Measurements from ENCODE around the gene SEPTIN2.
"Not testable (repeated sequence)": the region's sequence is repeated elsewhere in the genome, so short reads cannot be mapped to it uniquely, and the experiment has no call there.

Gene SEPTIN2

GRCh38 chr2:241314226-241315092 is 1.3 kb upstream of the SEPTIN2 start:
- DNase-seq (ENCODE audit: low spot score), result peak; percentile 26

GRCh38 chr2:241315093-241315878 is 439 bp upstream of the SEPTIN2 start, which contains the start of gene HDLBP:
HDLBP (minus strand) TSS chr2:241315672; CDS start chr2:241266869, 48,803 bp downstream.
- peak; percentile 99 for DNase-seq (ENCODE audit: low spot score)

- DNase-seq (ENCODE audit: low spot score), result no peak
These were observed 1.1 kb downstream of the SEPTIN2 start for GRCh38 chr2:241316825-241317224.

- no peak for DNase-seq (ENCODE audit: low spot score)
These were observed 1.7 kb downstream of the SEPTIN2 start for GRCh38 chr2:241317391-241317790.

GRCh38 chr2:241318830-241319229 is 3.1 kb downstream of the SEPTIN2 start:
- not testable (repeated sequence) for DNase-seq (ENCODE audit: low spot score)

GRCh38 chr2:241320394-241320793 is 4.7 kb downstream of the SEPTIN2 start:
- no peak for DNase-seq (ENCODE audit: low spot score)

- no peak for DNase-seq (ENCODE audit: low spot score)
These were observed 5.3 kb downstream of the SEPTIN2 start for GRCh38 chr2:241321033-241321432.

- DNase-seq (ENCODE audit: low spot score), result no peak
These were observed 6.2 kb downstream of the SEPTIN2 start for GRCh38 chr2:241321886-241322285.

- DNase-seq (ENCODE audit: low spot score), result no peak
These were observed 8.1 kb downstream of the SEPTIN2 start for GRCh38 chr2:241323778-241324177.

GRCh38 chr2:241324775-241325174 is 9.1 kb downstream of the SEPTIN2 start:
- DNase-seq (ENCODE audit: low spot score), result no peak

GRCh38 chr2:241325257-241325656 is 9.5 kb downstream of the SEPTIN2 start:
- DNase-seq (ENCODE audit: low spot score), result no peak

- no peak for DNase-seq (ENCODE audit: low spot score)
These were observed 14.2 kb downstream of the SEPTIN2 start for GRCh38 chr2:241329669-241330615.

GRCh38 chr2:241330616-241330981 is 14.9 kb downstream of the SEPTIN2 start:
- DNase-seq (ENCODE audit: low spot score), result no peak

GRCh38 chr2:241334813-241335212 is 19.1 kb downstream of the SEPTIN2 start:
- no peak for DNase-seq (ENCODE audit: low spot score)

- DNase-seq (ENCODE audit: low spot score), result no peak
These were observed 24.3 kb downstream of the SEPTIN2 start for GRCh38 chr2:241339839-241340630.

- DNase-seq (ENCODE audit: low spot score), result no peak
These were observed 25.0 kb downstream of the SEPTIN2 start for GRCh38 chr2:241340631-241341163.

- no peak for DNase-seq (ENCODE audit: low spot score)
These were observed 29.4 kb downstream of the SEPTIN2 start for GRCh38 chr2:241344925-241345651.

- DNase-seq (ENCODE audit: low spot score), result no peak
These were observed 34.2 kb downstream of the SEPTIN2 start for GRCh38 chr2:241349941-241350340.

- no peak for DNase-seq (ENCODE audit: low spot score)
These were observed 34.8 kb downstream of the SEPTIN2 start for GRCh38 chr2:241350530-241350877.
